Measurements from ENCODE around the gene GEN1.

GEN1 gene

GRCh38 chr2:17752892-17753802 lies 791 bp upstream of the GEN1 start:
- DNase-seq (ENCODE audit: low spot score): peak; percentile 58

GRCh38 chr2:17754773-17755425 lies 961 bp downstream of the GEN1 start:
- no peak for DNase-seq (ENCODE audit: low spot score)

- no peak for DNase-seq (ENCODE audit: low spot score)
Observed at GRCh38 chr2:17756668-17757067, 2.7 kb downstream of the GEN1 start.

GRCh38 chr2:17757321-17757720 lies 3.4 kb downstream of the GEN1 start:
- no peak for DNase-seq (ENCODE audit: low spot score)

GRCh38 chr2:17758118-17758517 lies 4.2 kb downstream of the GEN1 start:
- no peak for DNase-seq (ENCODE audit: low spot score)

- no peak for DNase-seq (ENCODE audit: low spot score)
Observed at GRCh38 chr2:17759805-17760204, 5.9 kb downstream of the GEN1 start.

GRCh38 chr2:17762451-17762850 lies 8.5 kb downstream of the GEN1 start:
- no peak for DNase-seq (ENCODE audit: low spot score)

GRCh38 chr2:17763641-17764333 lies 9.8 kb downstream of the GEN1 start:
- no peak for DNase-seq (ENCODE audit: low spot score)

- DNase-seq (ENCODE audit: low spot score): no peak
Observed at GRCh38 chr2:17765398-17765797, 11.5 kb downstream of the GEN1 start.

- no peak for DNase-seq (ENCODE audit: low spot score)
Observed at GRCh38 chr2:17768894-17769293, 15.0 kb downstream of the GEN1 start.

GRCh38 chr2:17771956-17772355 lies 18.0 kb downstream of the GEN1 start:
- DNase-seq (ENCODE audit: low spot score): no peak

- DNase-seq (ENCODE audit: low spot score): no peak
Observed at GRCh38 chr2:17772532-17772931, 18.6 kb downstream of the GEN1 start.

GRCh38 chr2:17780546-17780945 lies 26.6 kb downstream of the GEN1 start:
- DNase-seq (ENCODE audit: low spot score): no peak

GRCh38 chr2:17781482-17781881 lies 27.5 kb downstream of the GEN1 start:
- no peak for DNase-seq (ENCODE audit: low spot score)

- DNase-seq (ENCODE audit: low spot score): no peak
Observed at GRCh38 chr2:17786727-17787126, 32.8 kb downstream of the GEN1 start.

GRCh38 chr2:17788773-17789172 lies 34.8 kb downstream of the GEN1 start:
- no peak for DNase-seq (ENCODE audit: low spot score)

- no peak for DNase-seq (ENCODE audit: low spot score)
Observed at GRCh38 chr2:17790536-17790935, 36.6 kb downstream of the GEN1 start.

- DNase-seq (ENCODE audit: low spot score): no peak
Observed at GRCh38 chr2:17791121-17791816, 37.3 kb downstream of the GEN1 start.

GRCh38 chr2:17791817-17792130 lies 37.8 kb downstream of the GEN1 start:
- DNase-seq (ENCODE audit: low spot score): no peak

- DNase-seq (ENCODE audit: low spot score): no peak
Observed at GRCh38 chr2:17792515-17792914, 38.6 kb downstream of the GEN1 start.

GRCh38 chr2:17793296-17793695 lies 39.4 kb downstream of the GEN1 start:
- DNase-seq (ENCODE audit: low spot score): no peak

GRCh38 chr2:17793803-17794354 lies 39.9 kb downstream of the GEN1 start:
- DNase-seq (ENCODE audit: low spot score): no peak
